ENCODE results near the gene HAS3. TPM values are rescaled to one million over a fixed set of nuclear protein-coding genes. Genes with fewer than 3 reads are reported as not detected.
"Not testable (repeated sequence)": the region's sequence is repeated elsewhere in the genome, so short reads cannot be mapped to it uniquely, and the experiment has no call there.

The HAS3 gene
- total RNA-seq, 1 experiment from 2014 or later = 100 TPM

DNA sequence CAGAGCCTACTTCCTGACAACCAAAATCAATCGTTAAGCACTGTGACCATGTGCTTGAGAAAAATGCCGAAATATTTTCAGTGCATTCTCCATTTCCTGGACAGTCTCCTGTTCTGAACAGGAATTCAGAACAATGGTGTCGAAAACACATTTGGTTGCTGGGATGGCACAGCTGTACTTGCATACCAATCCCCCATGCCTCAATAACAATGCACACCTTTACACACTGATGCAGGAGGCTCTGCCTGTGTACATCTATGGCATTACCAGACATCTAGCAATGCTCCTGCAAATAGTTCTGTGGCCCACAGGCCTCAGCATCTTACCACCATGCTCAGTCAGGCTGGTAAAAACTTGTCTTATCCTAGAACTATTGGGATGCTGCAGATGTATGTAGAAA lies 20.8 kb downstream of the HAS3 start:
- Histone ChIP-seq H3K9ac (ENCODE audit: extremely low read depth, insufficient read length, low read length) (no peak overlapping the region), H3K14ac (ENCODE audit: insufficient read depth, low read length) (no peak overlapping the region), H3K9me3 (ENCODE audit: control insufficient read depth, low read depth, low read length) (no peaks in the 10 kb centered on the region), H2BK12ac (ENCODE audit: insufficient read length, low read depth, low read length) (no peak overlapping the region), H3K4ac (ENCODE audit: low read depth, low read length) (no peak overlapping the region), H2BK5ac (ENCODE audit: insufficient read length, low read length) (no peak overlapping the region), H4K5ac (ENCODE audit: insufficient read length, low read depth, low read length) (no peak overlapping the region), H2AFZ (ENCODE audit: low read length) (no peak overlapping the region), H3T11ph (ENCODE audit: low read length) (no peak overlapping the region), H3K23me2 (ENCODE audit: insufficient read length, low read depth, low read length, poor library complexity, severe bottlenecking) (no peaks in the 10 kb centered on the region), H3K79me2 (ENCODE audit: insufficient read depth, low read length) (peaks cover 13% of the 10 kb centered on the region; the same call in 1 of the 2 replicates), H3K79me1 (ENCODE audit: insufficient read depth, low read depth, low read length, poor library complexity, severe bottlenecking) (peaks cover 3% of the 10 kb centered on the region), H2BK20ac (ENCODE audit: low read depth, low read length, poor library complexity, severe bottlenecking) (no peak overlapping the region), H2BK15ac (ENCODE audit: low read depth, low read length) (no peak overlapping the region), H2BK120ac (ENCODE audit: low read depth, low read length, poor library complexity, severe bottlenecking) (no peak overlapping the region), H4K8ac (replicated peaks; ENCODE audit: insufficient read length, low read depth, low read length) (no peak overlapping the region), H4K20me1 (ENCODE audit: control insufficient read depth, insufficient read depth, insufficient read length) (peaks cover 2% of the 10 kb centered on the region), H3K4me1 (ENCODE audit: insufficient read depth, low read length) (0 out of 2 replicates have a peak, but pooled peaks cover 2% of the 10 kb centered on the region), H3K23ac (ENCODE audit: insufficient read length, low read depth, low read length) (no peak overlapping the region), H4K91ac (ENCODE audit: insufficient read length, low read depth, low read length) (no peak overlapping the region), H3K4me2 (ENCODE audit: insufficient read depth, insufficient read length, low read length) (no peak overlapping the region), H3K18ac (ENCODE audit: insufficient read length, low read depth, low read length) (no peak overlapping the region), H3K56ac (ENCODE audit: insufficient read length, low read depth, low read length) (no peak overlapping the region), H3K27ac (ENCODE audit: insufficient read length, low read depth, low read length) (no peak overlapping the region), H3K27me3 (ENCODE audit: insufficient read depth, low read length) (no peaks in the 10 kb centered on the region), H2AK5ac (ENCODE audit: insufficient read length, low read length) (no peak overlapping the region)
- peaks cover 10 to 40% (median 26%) of the 10 kb centered on the region in 3 experiments for H3K36me3 Mint-ChIP-seq (ENCODE audit: insufficient read depth in 1 of 3, low read depth in 3 of 3)
- no peak for DNase-seq
- H3K27ac Mint-ChIP-seq = peak overlapping the region in 1 of 3 experiments; percentile 4; a peak in 2 of 7 replicates
- no peaks in the 10 kb centered on the region for H3K27me3 Mint-ChIP-seq (ENCODE audit: low read depth)
- no peak overlapping the region for H3K4me3 Mint-ChIP-seq
- H3K4me1 Mint-ChIP-seq = peaks cover 12 to 13% of the 10 kb centered on the region in 2 experiments
- no CpG with 5 or more reads among the region's 3 CpGs for WGBS (ENCODE audit: extremely low coverage, insufficient read length, low lambda C conversion rate)
- H3K9me3 Mint-ChIP-seq = no peaks in the 10 kb centered on the region
- TF ChIP-seq, protein P1, sequence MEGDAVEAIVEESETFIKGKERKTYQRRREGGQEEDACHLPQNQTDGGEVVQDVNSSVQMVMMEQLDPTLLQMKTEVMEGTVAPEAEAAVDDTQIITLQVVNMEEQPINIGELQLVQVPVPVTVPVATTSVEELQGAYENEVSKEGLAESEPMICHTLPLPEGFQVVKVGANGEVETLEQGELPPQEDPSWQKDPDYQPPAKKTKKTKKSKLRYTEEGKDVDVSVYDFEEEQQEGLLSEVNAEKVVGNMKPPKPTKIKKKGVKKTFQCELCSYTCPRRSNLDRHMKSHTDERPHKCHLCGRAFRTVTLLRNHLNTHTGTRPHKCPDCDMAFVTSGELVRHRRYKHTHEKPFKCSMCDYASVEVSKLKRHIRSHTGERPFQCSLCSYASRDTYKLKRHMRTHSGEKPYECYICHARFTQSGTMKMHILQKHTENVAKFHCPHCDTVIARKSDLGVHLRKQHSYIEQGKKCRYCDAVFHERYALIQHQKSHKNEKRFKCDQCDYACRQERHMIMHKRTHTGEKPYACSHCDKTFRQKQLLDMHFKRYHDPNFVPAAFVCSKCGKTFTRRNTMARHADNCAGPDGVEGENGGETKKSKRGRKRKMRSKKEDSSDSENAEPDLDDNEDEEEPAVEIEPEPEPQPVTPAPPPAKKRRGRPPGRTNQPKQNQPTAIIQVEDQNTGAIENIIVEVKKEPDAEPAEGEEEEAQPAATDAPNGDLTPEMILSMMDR (conservative IDR thresholded peaks at IDR 0.05) = no peak

DNA sequence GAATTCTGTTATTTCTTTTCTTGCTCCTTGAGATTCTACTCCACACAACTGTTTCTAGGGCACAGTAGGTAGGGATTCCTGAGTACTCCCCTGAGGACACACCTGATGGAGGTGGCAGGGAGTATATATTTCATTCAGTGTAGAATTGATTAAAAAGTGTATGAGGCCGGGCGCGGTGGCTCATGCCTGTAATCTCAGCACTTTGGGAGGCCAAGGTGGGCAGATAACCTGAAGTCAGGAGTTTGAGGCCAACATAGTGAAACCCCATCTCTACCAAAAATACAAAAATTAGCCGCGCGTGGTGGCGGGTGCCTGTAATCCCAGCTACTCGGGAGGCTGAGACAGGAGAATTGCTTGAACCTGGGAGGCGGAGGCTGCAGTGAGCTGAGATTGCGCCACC lies 21.3 kb downstream of the HAS3 start:
- H2BK15ac ChIP-seq (ENCODE audit: low read depth, low read length); H3K9me3 Mint-ChIP-seq; H3K27ac ChIP-seq (ENCODE audit: insufficient read length, low read depth, low read length); H3T11ph ChIP-seq (ENCODE audit: low read length); H4K91ac ChIP-seq (ENCODE audit: insufficient read length, low read depth, low read length); H3K79me1 ChIP-seq (ENCODE audit: insufficient read depth, low read depth, low read length, poor library complexity, severe bottlenecking); H3K4me2 ChIP-seq (ENCODE audit: insufficient read depth, insufficient read length, low read length); H2BK20ac ChIP-seq (ENCODE audit: low read depth, low read length, poor library complexity, severe bottlenecking); H3K23ac ChIP-seq (ENCODE audit: insufficient read length, low read depth, low read length); H2AFZ ChIP-seq (ENCODE audit: low read length); H4K8ac ChIP-seq (replicated peaks; ENCODE audit: insufficient read length, low read depth, low read length); H3K27me3 ChIP-seq (ENCODE audit: insufficient read depth, low read length); H3K4ac ChIP-seq (ENCODE audit: low read depth, low read length); H3K18ac ChIP-seq (ENCODE audit: insufficient read length, low read depth, low read length); H3K9ac ChIP-seq (ENCODE audit: extremely low read depth, insufficient read length, low read length); H2BK12ac ChIP-seq (ENCODE audit: insufficient read length, low read depth, low read length); H3K27me3 Mint-ChIP-seq (ENCODE audit: low read depth); DNase-seq; H2AK5ac ChIP-seq (ENCODE audit: insufficient read length, low read length); H3K23me2 ChIP-seq (ENCODE audit: insufficient read length, low read depth, low read length, poor library complexity, severe bottlenecking); H2BK5ac ChIP-seq (ENCODE audit: insufficient read length, low read length); H3K4me1 ChIP-seq (ENCODE audit: insufficient read depth, low read length); H4K20me1 ChIP-seq (ENCODE audit: control insufficient read depth, insufficient read depth, insufficient read length); H2BK120ac ChIP-seq (ENCODE audit: low read depth, low read length, poor library complexity, severe bottlenecking); H4K5ac ChIP-seq (ENCODE audit: insufficient read length, low read depth, low read length); H3K56ac ChIP-seq (ENCODE audit: insufficient read length, low read depth, low read length); H3K4me3 Mint-ChIP-seq; H3K9me3 ChIP-seq (ENCODE audit: control insufficient read depth, low read depth, low read length); H3K14ac ChIP-seq (ENCODE audit: insufficient read depth, low read length): not testable (repeated sequence)
- no CpG with 5 or more reads among the region's 10 CpGs for WGBS (ENCODE audit: extremely low coverage, insufficient read length, low lambda C conversion rate)
- peaks cover 13 to 14% of the 10 kb centered on the region in 2 experiments for H3K4me1 Mint-ChIP-seq
- H3K36me3 Mint-ChIP-seq (ENCODE audit: insufficient read depth in 1 of 3, low read depth in 3 of 3) = peaks cover 10 to 41% (median 23%) of the 10 kb centered on the region in 3 experiments
- peak overlapping the region in 2 of 3 experiments; percentile 4 to 76; a peak in 2 of 7 replicates for H3K27ac Mint-ChIP-seq
- peaks cover 13% of the 10 kb centered on the region; the same call in 1 of the 2 replicates for H3K79me2 ChIP-seq (ENCODE audit: insufficient read depth, low read length)

All from H9 (cell line).